ENCODE data around the gene OR2AK2.

OR2AK2 gene

GRCh38 chr1:247953408-247953807, 11.6 kb upstream of the OR2AK2 start:
- TF ChIP-seq RAD21 (IDR thresholded peaks at IDR 0.05; ENCODE audit: low read depth) = no peak
- no peak for TF ChIP-seq ZBTB7A (IDR thresholded peaks at IDR 0.05; ENCODE audit: low read depth)
- no peak for TF ChIP-seq NFIC (IDR thresholded peaks at IDR 0.05)
- TF ChIP-seq EP300 (IDR thresholded peaks at IDR 0.05; ENCODE audit: borderline replicate concordance) = no peak
- TF ChIP-seq CREB1 (IDR thresholded peaks at IDR 0.05; ENCODE audit: low read depth) = no peak
- no peak for TF ChIP-seq MAX (IDR thresholded peaks at IDR 0.05)
- TF ChIP-seq REST (IDR thresholded peaks at IDR 0.05; ENCODE audit: low read depth) = no peak
- no peak for TF ChIP-seq USF1 (IDR thresholded peaks at IDR 0.05)
- TF ChIP-seq YY1 (IDR thresholded peaks at IDR 0.05; ENCODE audit: low read depth) = no peak
- no peak for TF ChIP-seq TAF1 (IDR thresholded peaks at IDR 0.05; ENCODE audit: low read depth)
- TF ChIP-seq TCF12 (IDR thresholded peaks at IDR 0.05; ENCODE audit: low read depth) = no peak
- no peak for TF ChIP-seq FOXM1 (IDR thresholded peaks at IDR 0.05; ENCODE audit: borderline replicate concordance, low read depth)
- TF ChIP-seq EGR1 (IDR thresholded peaks at IDR 0.05) = no peak
- TF ChIP-seq TEAD4 (IDR thresholded peaks at IDR 0.05) = no peak
- TF ChIP-seq CEBPB (IDR thresholded peaks at IDR 0.05) = no peak

GRCh38 chr1:247961791-247962190, 3.2 kb upstream of the OR2AK2 start:
- TF ChIP-seq RAD21 (IDR thresholded peaks at IDR 0.05; ENCODE audit: low read depth) = no peak
- TF ChIP-seq USF1 (IDR thresholded peaks at IDR 0.05) = no peak
- no peak for TF ChIP-seq CEBPB (IDR thresholded peaks at IDR 0.05)
- no peak for TF ChIP-seq MAX (IDR thresholded peaks at IDR 0.05)
- no peak for TF ChIP-seq ZBTB7A (IDR thresholded peaks at IDR 0.05; ENCODE audit: low read depth)
- TF ChIP-seq FOXM1 (IDR thresholded peaks at IDR 0.05; ENCODE audit: borderline replicate concordance, low read depth) = no peak

- no peak for TF ChIP-seq TEAD4 (IDR thresholded peaks at IDR 0.05)
- no peak for TF ChIP-seq EP300 (IDR thresholded peaks at IDR 0.05; ENCODE audit: borderline replicate concordance)
- TF ChIP-seq ZBTB7A (IDR thresholded peaks at IDR 0.05; ENCODE audit: low read depth) = no peak
- no peak for TF ChIP-seq MAX (IDR thresholded peaks at IDR 0.05)
- no peak for TF ChIP-seq CEBPB (IDR thresholded peaks at IDR 0.05)
- no peak for TF ChIP-seq REST (IDR thresholded peaks at IDR 0.05; ENCODE audit: low read depth)
- no peak for TF ChIP-seq NFIC (IDR thresholded peaks at IDR 0.05)
- no peak for TF ChIP-seq YY1 (IDR thresholded peaks at IDR 0.05; ENCODE audit: low read depth)
- TF ChIP-seq TAF1 (IDR thresholded peaks at IDR 0.05; ENCODE audit: low read depth) = no peak
- TF ChIP-seq CREB1 (IDR thresholded peaks at IDR 0.05; ENCODE audit: low read depth) = no peak
- TF ChIP-seq EGR1 (IDR thresholded peaks at IDR 0.05) = no peak
- no peak for TF ChIP-seq FOXM1 (IDR thresholded peaks at IDR 0.05; ENCODE audit: borderline replicate concordance, low read depth)
- no peak for TF ChIP-seq USF1 (IDR thresholded peaks at IDR 0.05)
- TF ChIP-seq RAD21 (IDR thresholded peaks at IDR 0.05; ENCODE audit: low read depth) = no peak
- no peak for TF ChIP-seq TCF12 (IDR thresholded peaks at IDR 0.05; ENCODE audit: low read depth)
These were observed 2.0 kb upstream of the OR2AK2 start for GRCh38 chr1:247962911-247963588.

GRCh38 chr1:247966532-247967204, 1.6 kb downstream of the OR2AK2 start:
- no peak for TF ChIP-seq REST (IDR thresholded peaks at IDR 0.05; ENCODE audit: low read depth)
- TF ChIP-seq TAF1 (IDR thresholded peaks at IDR 0.05; ENCODE audit: low read depth) = no peak
- TF ChIP-seq MAX (IDR thresholded peaks at IDR 0.05) = no peak
- TF ChIP-seq EP300 (IDR thresholded peaks at IDR 0.05; ENCODE audit: borderline replicate concordance) = no peak
- TF ChIP-seq TEAD4 (IDR thresholded peaks at IDR 0.05) = no peak
- no peak for TF ChIP-seq YY1 (IDR thresholded peaks at IDR 0.05; ENCODE audit: low read depth)

Data from Ishikawa (cell line).